GF-D8 (cell line): ENCODE measurements around the gene BIRC3.
A peak's percentile ranks its signal among the peaks of the same experiment; 100 is the strongest.

ENCODE experiments used
- DNase-seq: peaks from one replicate; lab custom pipeline; 2025; lab: John Stamatoyannopoulos, UW

The BIRC3 gene

DNA sequence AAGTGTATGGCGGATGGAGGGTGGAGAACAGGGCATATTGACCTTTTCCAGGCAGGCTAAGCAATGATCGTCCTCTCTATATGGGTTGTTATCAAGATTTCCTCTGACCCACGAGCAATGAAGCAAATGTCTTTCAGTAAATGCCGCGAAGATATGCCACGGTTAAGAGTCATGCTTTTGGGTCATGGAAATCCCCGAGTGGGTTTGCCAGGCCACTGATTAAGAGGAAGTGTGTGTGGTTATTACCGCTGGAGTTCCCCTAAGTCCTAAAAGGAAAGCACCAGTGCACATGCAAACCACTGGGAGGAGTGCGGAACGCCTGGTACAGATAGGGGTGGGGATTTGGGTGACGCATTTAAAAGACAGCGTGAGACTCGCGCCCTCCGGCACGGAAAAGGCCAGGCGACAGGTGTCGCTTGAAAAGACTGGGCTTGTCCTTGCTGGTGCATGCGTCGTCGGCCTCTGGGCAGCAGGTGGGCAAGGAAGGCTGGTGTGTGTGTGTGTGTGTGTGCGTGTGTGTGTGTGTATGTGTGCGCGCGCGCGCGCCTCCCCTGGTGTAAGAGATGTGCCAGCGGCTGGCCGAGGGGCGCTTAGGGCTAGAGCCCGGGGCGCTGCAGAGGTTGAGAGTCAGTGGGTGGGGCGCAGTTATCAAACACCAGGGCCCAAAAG, at the start of gene BIRC3:
BIRC3 (plus strand) TSS at position 386 of the 669 bp plus-strand sequence. CDS start 7,026 bp downstream, outside the sequence.
- DNase-seq = peak; percentile 95

GRCh38 chr11:102267609-102268008, 49.7 kb upstream of the BIRC3 start:
- DNase-seq = no peak

DNA sequence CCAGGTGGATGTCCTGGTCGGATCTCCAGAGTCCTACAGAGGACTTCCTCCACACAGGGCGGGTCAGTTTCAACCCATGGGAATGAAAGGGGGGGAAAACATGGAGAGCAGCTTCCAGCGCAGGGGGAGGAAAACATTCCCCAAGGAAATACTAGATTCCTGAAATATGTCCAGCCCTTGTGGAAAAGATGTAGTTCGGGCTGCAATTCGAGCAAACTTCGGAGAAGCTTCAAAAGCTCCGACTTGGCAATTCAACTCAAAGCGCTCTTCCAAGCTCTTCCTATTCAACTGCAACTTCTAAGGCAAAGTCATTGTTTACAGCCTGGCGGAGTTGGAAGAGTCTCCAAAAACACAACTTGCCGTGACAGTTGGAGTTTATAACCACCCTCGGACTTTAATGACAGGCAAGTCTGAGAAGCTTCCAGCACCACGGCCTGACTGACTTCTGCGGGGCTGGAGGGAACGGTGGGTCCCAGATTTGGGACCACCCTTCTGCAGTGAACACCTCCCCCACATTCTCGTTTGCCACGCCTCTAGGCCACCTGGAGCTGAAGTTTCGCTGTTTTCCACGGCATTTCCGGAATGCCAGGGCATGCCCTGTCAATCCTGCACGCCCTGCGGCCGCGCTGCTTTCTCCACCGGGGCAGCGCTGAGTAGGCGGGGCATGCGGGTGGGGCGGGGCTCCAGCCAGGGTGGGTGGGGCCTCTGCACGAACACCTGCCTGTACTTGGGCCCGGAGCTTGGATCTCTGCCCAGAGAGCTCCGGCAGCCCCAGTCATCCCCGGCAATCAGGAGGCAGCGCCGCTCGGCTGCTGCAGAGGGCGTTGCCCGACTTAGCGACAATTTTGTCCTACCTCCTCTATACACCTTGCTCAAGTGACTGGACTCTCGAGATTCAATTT, 49.0 kb upstream of the BIRC3 start:
- no peak for DNase-seq

GRCh38 chr11:102268985-102269470, 48.3 kb upstream of the BIRC3 start:
- no peak for DNase-seq

GRCh38 chr11:102269927-102270326, 47.4 kb upstream of the BIRC3 start:
- no peak for DNase-seq

DNA sequence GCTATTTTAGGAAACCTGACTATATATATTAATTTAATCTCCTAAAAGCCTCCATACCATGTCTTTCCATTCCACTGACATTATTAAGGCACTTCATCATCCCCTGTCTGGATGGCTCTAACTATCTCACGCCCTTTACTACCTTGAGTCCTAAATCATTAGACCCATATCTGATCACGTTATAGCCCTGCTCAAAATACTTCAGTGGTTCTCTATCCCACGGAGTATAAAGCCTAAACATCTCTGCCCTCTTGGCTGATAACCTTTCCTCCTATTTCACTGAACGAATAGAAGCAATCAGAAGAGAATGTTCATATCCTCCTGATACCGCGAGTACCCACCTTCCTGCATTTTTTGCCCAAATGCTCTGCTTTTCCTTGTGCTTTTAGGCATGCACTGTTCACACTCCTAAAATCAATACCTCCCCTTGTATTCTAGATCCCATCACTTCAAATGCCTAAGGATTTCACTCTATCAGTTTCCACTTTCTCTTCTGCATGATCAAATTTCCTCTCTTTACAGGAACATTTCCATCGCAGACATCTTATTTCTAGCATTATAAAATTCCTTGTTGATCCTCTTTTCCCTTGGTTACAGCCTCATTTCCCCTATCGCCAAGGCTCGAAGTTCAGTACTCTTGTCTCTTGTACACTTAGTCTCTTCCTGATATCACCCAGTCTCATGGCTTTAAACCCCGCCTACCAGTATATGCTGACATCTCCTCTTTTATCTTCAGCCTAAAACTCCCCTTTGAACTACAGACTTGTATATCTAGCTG, 45.0 kb upstream of the BIRC3 start:
- DNase-seq = no peak

- no peak for DNase-seq
These were observed 42.7 kb upstream of the BIRC3 start for GRCh38 chr11:102274628-102275027.

- no peak for DNase-seq
These were observed 40.9 kb upstream of the BIRC3 start for GRCh38 chr11:102276362-102276761.

GRCh38 chr11:102276783-102277182, 40.5 kb upstream of the BIRC3 start:
- DNase-seq = no peak

- no peak for DNase-seq
These were observed 37.6 kb upstream of the BIRC3 start for GRCh38 chr11:102279641-102280170.

- DNase-seq = no peak
These were observed 36.9 kb upstream of the BIRC3 start for GRCh38 chr11:102280245-102280833.

DNA sequence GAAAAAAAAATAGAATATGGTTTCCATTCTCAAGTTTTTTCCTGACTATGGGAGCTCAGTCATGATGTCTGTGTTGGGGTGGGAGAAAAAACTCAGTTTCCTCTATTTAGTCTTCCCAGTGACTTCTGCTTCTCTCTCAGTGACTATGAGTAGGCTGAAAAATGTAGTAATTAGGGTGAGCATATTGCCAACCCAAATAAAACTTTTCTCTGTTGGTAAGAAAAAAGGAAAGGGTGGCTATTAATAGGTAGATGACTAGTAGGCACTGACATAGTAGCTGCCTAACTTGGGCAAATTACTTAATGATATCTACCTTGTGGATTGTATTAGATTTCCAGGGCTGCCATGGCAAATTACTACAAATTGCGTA, 34.2 kb upstream of the BIRC3 start:
- DNase-seq = no peak

GRCh38 chr11:102284008-102284407, 33.3 kb upstream of the BIRC3 start:
- no peak for DNase-seq

- no peak for DNase-seq
These were observed 31.0 kb upstream of the BIRC3 start for GRCh38 chr11:102286292-102286691.

DNA sequence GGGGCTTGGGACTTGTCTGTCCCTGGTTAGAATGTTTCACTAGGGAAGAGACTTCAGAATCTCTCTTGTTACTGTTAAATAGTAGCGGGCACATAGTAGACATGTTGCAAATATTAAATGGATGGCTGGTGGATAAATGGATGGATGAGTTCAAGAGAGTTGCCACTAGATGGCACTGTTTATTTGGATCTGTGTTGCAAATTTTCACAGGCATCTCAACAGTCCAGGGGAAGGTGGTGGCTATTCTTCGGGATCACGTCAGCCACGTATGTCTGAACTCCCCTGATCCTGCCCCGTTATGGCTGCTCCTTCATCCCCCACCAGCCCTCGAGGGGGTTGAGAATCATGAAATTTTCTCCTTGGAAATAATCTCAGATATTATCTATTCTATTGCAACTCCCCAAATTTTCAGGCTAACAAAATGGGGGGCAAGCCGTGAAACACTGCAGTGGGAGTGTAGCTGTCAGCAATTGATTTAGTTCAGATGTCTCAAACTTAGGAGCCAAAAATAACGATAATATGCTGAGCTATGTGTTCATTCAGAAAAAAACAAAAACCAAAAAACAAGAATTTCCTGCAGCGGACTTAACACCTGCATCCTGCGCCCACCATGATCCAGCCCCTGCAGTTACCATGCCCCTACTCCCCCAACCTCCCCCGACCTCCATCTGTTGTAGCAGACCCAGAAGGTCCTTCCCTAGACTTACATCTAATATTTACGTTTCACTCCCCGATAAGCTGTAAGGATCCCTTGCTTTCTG, 29.1 kb upstream of the BIRC3 start:
- DNase-seq = peak; percentile 76

DNA sequence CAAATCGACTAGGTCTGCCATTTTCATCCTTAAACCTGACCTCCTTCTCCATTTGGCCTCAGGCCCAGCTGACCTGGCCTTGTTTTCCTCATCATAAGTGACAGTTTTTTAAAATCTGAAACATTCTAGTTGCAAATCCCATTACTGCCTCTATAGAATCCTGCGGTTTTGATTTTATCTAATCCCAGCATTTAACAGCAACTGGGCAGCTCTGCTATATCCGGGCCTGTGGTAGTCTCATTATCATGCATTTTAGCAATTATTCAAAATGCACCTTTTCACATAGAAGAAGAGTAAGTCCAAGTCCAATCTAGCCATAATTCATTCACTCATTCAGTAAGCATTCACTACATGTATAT, 28.6 kb upstream of the BIRC3 start:
- no peak for DNase-seq

GRCh38 chr11:102289592-102289991, 27.7 kb upstream of the BIRC3 start:
- DNase-seq = no peak

- no peak for DNase-seq
These were observed 25.5 kb upstream of the BIRC3 start for GRCh38 chr11:102291831-102292230.

DNA sequence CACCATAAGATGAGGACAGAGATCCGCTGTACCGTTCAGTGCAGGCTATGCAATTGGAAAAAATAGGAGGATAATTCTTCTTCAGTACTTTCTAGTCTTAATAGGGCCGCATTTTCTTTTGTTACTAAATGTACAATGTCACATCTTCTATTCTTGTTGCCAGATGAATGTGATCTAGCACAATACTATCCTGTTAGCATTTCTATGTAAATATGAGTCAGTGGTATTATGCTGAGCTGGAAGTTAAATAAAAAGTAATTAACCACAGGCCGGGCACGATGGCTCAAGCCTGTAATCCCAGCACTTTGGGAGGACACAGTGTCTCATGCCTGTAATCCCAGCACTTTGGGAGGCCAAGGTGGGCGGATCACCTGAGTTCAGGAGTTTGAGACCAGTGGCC, 24.4 kb upstream of the BIRC3 start:
- no peak for DNase-seq

DNA sequence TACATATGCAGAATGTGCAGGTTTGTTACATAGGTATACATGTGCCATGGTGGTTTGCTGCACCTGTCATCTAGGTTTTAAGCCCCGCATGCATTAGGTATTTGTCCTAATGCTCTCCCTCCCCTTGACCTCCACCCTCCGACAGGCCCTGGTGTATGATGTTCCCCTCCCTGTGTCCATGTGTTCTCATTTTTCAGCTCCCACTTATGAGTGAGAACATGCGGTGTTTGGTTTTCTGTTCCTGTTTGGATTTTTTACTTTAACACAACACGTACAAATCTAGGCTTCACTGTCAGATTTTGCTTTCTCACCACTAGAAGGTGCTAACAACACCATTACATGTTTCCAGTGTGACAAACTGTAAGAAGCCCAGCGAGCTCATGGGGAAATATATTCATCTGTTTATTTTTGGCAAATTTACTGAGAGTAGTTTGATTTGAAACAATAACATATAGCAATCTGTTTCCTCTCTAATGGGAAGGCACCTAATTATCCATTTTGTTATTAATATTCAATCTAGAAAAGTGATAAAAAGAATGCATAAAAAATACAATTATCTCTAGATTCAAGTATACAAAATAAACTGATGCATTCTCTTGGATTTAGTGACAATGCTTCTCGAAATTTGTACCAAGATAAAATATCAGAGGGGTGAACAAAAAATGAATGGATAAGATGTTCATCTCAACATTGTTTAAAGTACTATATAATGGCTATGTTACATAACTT, 23.2 kb upstream of the BIRC3 start:
- DNase-seq = peak; percentile 53
